Esophagus muscularis mucosa (tissue), 3 donors: Measurements from ENCODE around the gene ATP8B1.
"Not testable (repeated sequence)": the region's sequence is repeated elsewhere in the genome, so short reads cannot be mapped to it uniquely, and the experiment has no call there.

Experiments
- POLR2A ChIP-seq: fragments of 450-650 bp; IDR thresholded peaks from one replicate; pipeline ENCODE4 v1.6.1; 2017; ENCODE audit warnings: antibody characterized with exemption, moderate library complexity, mild to moderate bottlenecking, low read depth
- POLR2AphosphoS5 ChIP-seq, 2 donors: sonication (generic); formaldehyde crosslinking; IDR thresholded peaks; one replicate each; pipeline ENCODE4 v1.6.1; 2017; ENCODE audit warnings: antibody characterized with exemption in 2 of 2
- TF ChIP-seq, protein P1 (sequence below), 3 experiments: fragments of 200-600 bp in 2 of 3; fragments of 450-650 bp in 1 of 3; sonication (generic) in 2 of 3; IDR thresholded peaks; one replicate each; pipeline ENCODE4 v1.5.1; 2017 to 2019; ENCODE audit warnings: antibody characterized with exemption in 3 of 3, mild to moderate bottlenecking in 2 of 3, moderate library complexity in 1 of 3

DNA sequence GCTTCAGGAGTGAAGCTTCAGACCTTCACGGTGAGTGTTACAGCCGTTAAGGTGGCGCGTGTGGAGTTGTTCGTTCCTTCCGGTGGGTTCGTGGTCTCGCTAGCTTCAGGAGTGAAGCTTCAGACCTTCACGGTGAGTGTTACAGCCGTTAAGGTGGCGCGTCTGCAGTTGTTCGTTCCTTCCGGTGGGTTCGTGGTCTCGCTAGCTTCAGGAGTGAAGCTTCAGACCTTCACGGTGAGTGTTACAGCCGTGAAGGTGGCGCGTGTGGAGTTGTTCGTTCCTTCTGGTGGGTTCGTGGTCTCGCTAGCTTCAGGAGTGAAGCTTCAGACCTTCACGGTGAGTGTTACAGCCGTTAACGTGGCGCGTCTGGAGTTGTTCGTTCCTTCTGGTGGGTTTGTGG is 160.7 kb downstream of the ATP8B1 start:
- TF ChIP-seq, protein P1, sequence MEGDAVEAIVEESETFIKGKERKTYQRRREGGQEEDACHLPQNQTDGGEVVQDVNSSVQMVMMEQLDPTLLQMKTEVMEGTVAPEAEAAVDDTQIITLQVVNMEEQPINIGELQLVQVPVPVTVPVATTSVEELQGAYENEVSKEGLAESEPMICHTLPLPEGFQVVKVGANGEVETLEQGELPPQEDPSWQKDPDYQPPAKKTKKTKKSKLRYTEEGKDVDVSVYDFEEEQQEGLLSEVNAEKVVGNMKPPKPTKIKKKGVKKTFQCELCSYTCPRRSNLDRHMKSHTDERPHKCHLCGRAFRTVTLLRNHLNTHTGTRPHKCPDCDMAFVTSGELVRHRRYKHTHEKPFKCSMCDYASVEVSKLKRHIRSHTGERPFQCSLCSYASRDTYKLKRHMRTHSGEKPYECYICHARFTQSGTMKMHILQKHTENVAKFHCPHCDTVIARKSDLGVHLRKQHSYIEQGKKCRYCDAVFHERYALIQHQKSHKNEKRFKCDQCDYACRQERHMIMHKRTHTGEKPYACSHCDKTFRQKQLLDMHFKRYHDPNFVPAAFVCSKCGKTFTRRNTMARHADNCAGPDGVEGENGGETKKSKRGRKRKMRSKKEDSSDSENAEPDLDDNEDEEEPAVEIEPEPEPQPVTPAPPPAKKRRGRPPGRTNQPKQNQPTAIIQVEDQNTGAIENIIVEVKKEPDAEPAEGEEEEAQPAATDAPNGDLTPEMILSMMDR (IDR thresholded peaks at IDR 0.05), result not testable (repeated sequence)
- not testable (repeated sequence) for TF ChIP-seq POLR2A; POLR2AphosphoS5 (IDR thresholded peaks at IDR 0.05)
